IPS DF 6.9 (cell line): ENCODE results near the gene SF3B1.

Experiments
- DNase-seq: peaks from one replicate; pipeline ENCODE4 v3.0.0-alpha.2; 2013; ENCODE audit warnings: low read depth, low spot score
- H3K27ac ChIP-seq: one replicate; pipeline ENCODE4 v1.5.1; 2013; ENCODE audit warnings: low read length, control low read depth
- H3K27me3 ChIP-seq: 2 replicates; pipeline ENCODE4 v1.6.1; 2013; ENCODE audit warnings: mild to moderate bottlenecking, low read length; ENCODE audit not compliant: control insufficient read depth, insufficient read depth
- H3K36me3 ChIP-seq: 2 replicates; pipeline ENCODE4 v1.6.1; 2013; ENCODE audit warnings: low read length; ENCODE audit not compliant: control insufficient read depth, insufficient read depth
- H3K4me1 ChIP-seq: 2 replicates; pipeline ENCODE4 v1.6.1; 2013; ENCODE audit warnings: low read length; ENCODE audit not compliant: control insufficient read depth, insufficient read depth
- H3K4me3 ChIP-seq: 2 replicates; pipeline ENCODE4 v1.5.1; 2013; ENCODE audit warnings: mild to moderate bottlenecking, low read length
- H3K9me3 ChIP-seq: 2 replicates; pipeline ENCODE4 v1.6.1; 2013; ENCODE audit warnings: low read length, inconsistent platforms; ENCODE audit not compliant: control insufficient read depth, insufficient read depth
- WGBS: extraction: QIAGEN DNeasy Blood & Tissue Kit; methylation state at CpG from one replicate; pipeline ENCODE4 v1.1.7; 2013; ENCODE audit warnings: mixed read lengths, missing lambda C conversion rate; ENCODE audit not compliant: insufficient read length, insufficient coverage; 5-methylcytosine and 5-hydroxymethylcytosine counted together

Gene SF3B1

DNA sequence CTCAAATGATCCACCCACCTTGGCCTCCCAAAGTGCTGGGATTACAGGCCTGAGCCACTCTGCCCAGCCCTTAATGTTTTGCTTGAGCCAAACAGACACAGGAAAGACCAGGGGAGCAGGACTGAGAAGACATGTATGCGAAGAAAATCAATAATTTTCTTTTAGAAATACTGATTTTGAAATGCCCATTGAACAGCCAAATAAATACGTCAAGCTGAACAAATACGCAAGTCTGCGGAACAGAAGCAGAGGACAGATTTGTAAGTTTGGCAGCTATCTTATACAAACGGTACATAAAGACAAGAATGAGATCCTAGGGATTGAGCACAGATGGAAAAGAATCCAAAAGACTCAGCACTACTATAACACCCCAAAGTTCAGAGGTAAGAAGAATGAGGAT, 20.8 kb downstream of the SF3B1 start:
- no peaks in the 10 kb centered on the region for H3K27me3 ChIP-seq
- no peaks in the 10 kb centered on the region for H3K4me1 ChIP-seq
- no peaks in the 10 kb centered on the region for H3K9me3 ChIP-seq
- H3K27ac ChIP-seq: no peak overlapping the region
- DNase-seq: no peak
- no peak overlapping the region for H3K4me3 ChIP-seq
- no CpG with 5 or more reads among the region's 5 CpGs for WGBS
- H3K36me3 ChIP-seq: peaks cover 39% of the 10 kb centered on the region

- no peaks in the 10 kb centered on the region for H3K4me1 ChIP-seq
- no CpG with 5 or more reads among the region's 2 CpGs for WGBS
- H3K36me3 ChIP-seq: peaks cover 31% of the 10 kb centered on the region; the same call in 1 of the 2 replicates
- no peaks in the 10 kb centered on the region for H3K27me3 ChIP-seq
- DNase-seq: no peak
- H3K4me3 ChIP-seq: no peak overlapping the region
- H3K27ac ChIP-seq: no peak overlapping the region
- H3K9me3 ChIP-seq: no peaks in the 10 kb centered on the region
These were observed 29.2 kb downstream of the SF3B1 start for GRCh38 chr2:197405582-197405981.

GRCh38 chr2:197399887-197400540, 34.8 kb downstream of the SF3B1 start:
- WGBS: no CpG with 5 or more reads among the region's 6 CpGs
- DNase-seq: no peak
- no peaks in the 10 kb centered on the region for H3K4me1 ChIP-seq
- H3K4me3 ChIP-seq: no peak overlapping the region
- H3K36me3 ChIP-seq: peaks cover 21% of the 10 kb centered on the region; the same call in 1 of the 2 replicates
- H3K27ac ChIP-seq: no peak overlapping the region
- H3K27me3 ChIP-seq: no peaks in the 10 kb centered on the region
- H3K9me3 ChIP-seq: no peaks in the 10 kb centered on the region

DNA sequence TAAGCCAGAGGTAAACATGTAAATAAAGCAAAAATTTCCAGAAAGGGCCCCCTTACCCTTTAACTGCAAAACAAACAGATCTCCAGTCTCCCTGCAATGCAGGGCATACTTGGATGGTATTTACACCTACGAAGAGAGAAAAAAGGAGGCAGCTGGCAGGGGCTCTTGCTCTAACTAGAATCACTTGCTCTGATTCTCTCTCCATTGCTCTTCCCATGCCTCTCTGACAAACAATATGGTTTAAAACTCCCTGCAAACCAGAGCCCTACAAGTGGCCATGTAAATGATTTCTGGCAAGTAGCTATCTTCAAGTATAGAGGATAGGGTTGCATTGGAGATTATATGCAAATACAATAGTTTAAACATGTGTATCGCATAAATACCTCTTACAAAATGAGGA, 35.9 kb downstream of the SF3B1 start:
- Histone ChIP-seq H3K27me3 (no peaks in the 10 kb centered on the region), H3K4me1 (no peaks in the 10 kb centered on the region), H3K9me3 (no peaks in the 10 kb centered on the region), H3K36me3 (peaks cover 21% of the 10 kb centered on the region; the same call in 1 of the 2 replicates), H3K4me3 (no peak overlapping the region), H3K27ac (no peak overlapping the region)
- WGBS: no CpG with 5 or more reads among the region's 2 CpGs
- no peak for DNase-seq

GRCh38 chr2:197391220-197391717, 43.6 kb downstream of the SF3B1 start:
- DNase-seq: no peak
- Histone ChIP-seq H3K36me3 (peaks cover 5% of the 10 kb centered on the region; the same call in 1 of the 2 replicates), H3K4me3 (no peak overlapping the region), H3K27ac (no peak overlapping the region), H3K4me1 (no peaks in the 10 kb centered on the region), H3K27me3 (no peaks in the 10 kb centered on the region), H3K9me3 (no peaks in the 10 kb centered on the region)
- WGBS: no CpG with 5 or more reads among the region's 1 CpG

DNA sequence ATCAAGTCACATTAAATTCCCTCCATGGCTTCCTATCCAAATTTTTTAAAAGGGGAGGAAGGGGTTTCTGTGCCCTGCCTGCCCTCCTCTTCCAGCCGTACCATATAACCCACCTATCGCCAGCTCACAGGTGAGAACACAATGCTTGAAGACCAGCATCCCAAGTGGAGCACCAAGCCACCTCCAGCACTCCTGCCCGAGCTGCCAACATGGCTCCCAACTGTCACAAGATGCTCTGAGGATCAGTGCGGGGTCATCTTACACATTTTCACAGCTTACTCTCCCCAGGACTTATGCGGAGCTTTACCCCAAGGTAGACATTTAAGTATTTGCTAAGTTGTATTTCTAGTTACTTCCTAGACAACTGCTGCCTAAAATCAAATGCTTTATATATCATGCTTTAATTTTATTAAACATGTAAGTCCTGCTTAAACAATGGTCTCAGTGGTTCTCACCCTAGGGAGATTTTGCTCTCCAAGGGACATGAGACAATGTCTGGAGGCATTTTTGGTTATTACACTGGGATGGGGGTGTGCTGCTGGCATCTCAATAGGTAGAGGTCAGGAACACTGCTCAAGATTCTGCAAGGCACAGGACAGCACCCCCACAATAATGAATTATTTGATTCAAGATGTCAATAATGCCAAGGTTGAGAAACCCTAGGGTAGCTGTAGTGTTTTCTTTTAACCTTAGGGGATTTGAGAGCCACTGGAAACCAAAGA, 45.8 kb downstream of the SF3B1 start:
- WGBS: no CpG with 5 or more reads among the region's 5 CpGs
- no peak for DNase-seq
- Histone ChIP-seq H3K4me3 (no peak overlapping the region), H3K27ac (no peak overlapping the region), H3K4me1 (no peaks in the 10 kb centered on the region), H3K9me3 (no peaks in the 10 kb centered on the region), H3K36me3 (no peaks in the 10 kb centered on the region; the same call in 1 of the 2 replicates), H3K27me3 (no peaks in the 10 kb centered on the region)

DNA sequence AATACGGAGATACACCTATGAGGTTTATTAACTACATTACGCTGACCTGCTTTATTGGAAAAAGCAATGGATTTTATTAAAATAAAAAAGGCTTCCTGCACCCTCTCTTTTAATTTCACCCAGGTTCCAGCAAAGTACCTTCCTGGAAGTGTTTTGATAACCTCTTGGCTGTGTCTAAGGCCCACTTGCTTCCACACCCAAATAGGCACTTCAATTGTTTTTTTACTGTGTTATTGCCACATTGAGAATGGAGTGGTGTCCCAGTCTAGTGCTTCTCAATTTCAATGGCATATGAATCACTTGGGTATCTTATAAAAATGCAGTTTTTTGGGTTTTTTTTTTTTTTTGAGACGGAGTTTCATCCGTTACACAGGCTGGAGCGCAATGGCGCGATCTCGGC, 47.6 kb downstream of the SF3B1 start:
- Histone ChIP-seq H3K4me3 (no peak overlapping the region), H3K9me3 (no peaks in the 10 kb centered on the region), H3K27ac (no peak overlapping the region), H3K4me1 (no peaks in the 10 kb centered on the region), H3K36me3 (no peaks in the 10 kb centered on the region; the same call in 1 of the 2 replicates), H3K27me3 (no peaks in the 10 kb centered on the region)
- DNase-seq: no peak
- WGBS: no CpG with 5 or more reads among the region's 8 CpGs

GRCh38 chr2:197386242-197386641, 48.6 kb downstream of the SF3B1 start:
- Histone ChIP-seq H3K4me1 (no peaks in the 10 kb centered on the region), H3K27me3 (no peaks in the 10 kb centered on the region), H3K9me3 (no peaks in the 10 kb centered on the region), H3K4me3 (no peak overlapping the region), H3K27ac (no peak overlapping the region), H3K36me3 (no peaks in the 10 kb centered on the region; the same call in 1 of the 2 replicates)
- WGBS: no CpG with 5 or more reads among the region's 2 CpGs
- DNase-seq: no peak

DNA sequence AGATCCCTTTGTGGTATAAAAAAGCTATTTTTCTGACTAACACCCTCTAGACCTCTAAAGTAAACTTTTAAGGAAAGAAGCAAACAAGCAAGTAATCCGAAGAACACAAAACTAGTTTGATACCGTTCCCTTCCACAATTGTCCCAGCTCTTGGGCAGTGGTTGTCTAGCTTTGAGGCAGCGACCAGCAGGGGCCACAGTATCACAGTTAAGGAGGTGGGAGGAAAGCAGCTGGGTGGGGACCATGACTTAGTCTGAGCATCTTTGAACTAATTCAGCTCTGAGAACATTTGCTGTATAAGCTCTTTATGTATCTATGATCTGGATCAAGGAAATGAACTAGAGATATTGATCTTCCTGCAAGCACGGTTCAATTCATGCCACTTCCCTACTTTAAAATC, 51.0 kb downstream of the SF3B1 start:
- WGBS: no CpG with 5 or more reads among the region's 4 CpGs

GRCh38 chr2:197381641-197382040, 53.2 kb downstream of the SF3B1 start:
- no peaks in the 10 kb centered on the region for H3K9me3 ChIP-seq
- DNase-seq: no peak
- WGBS: no CpG with 5 or more reads among the region's 1 CpG
- H3K27ac ChIP-seq: no peak overlapping the region
- no peaks in the 10 kb centered on the region for H3K4me1 ChIP-seq
- H3K4me3 ChIP-seq: no peak overlapping the region
- H3K36me3 ChIP-seq: no peaks in the 10 kb centered on the region
- H3K27me3 ChIP-seq: no peaks in the 10 kb centered on the region

More for the DNA sequence above, 51.0 kb downstream of the SF3B1 start:
- Histone ChIP-seq H3K27ac (no peak overlapping the region), H3K36me3 (no peaks in the 10 kb centered on the region), H3K4me1 (no peaks in the 10 kb centered on the region), H3K27me3 (no peaks in the 10 kb centered on the region), H3K4me3 (no peak overlapping the region), H3K9me3 (no peaks in the 10 kb centered on the region)
- no peak for DNase-seq
